Memory B cell (primary cell): ENCODE results near the gene MCF2L2.
"Not testable (repeated sequence)": the region's sequence is repeated elsewhere in the genome, so short reads cannot be mapped to it uniquely, and the experiment has no call there.

Source experiments
- ATAC-seq: fragments of 150-1000 bp; cut with Tn5 transposase; 2 replicates; pipeline ENCODE4 v1.10.0; 2021; ENCODE audit warnings: low read depth, mild to moderate bottlenecking, moderate library complexity
- DNase-seq, 2 donors: peaks; one replicate each; pipeline ENCODE4 v3.0.0; 2022; ENCODE audit warnings: low spot score in 2 of 2
- H3K27ac Mint-ChIP-seq: one replicate; pipeline ENCODE4 v1.8.0; 2022; ENCODE audit warnings: mild to moderate bottlenecking, moderate library complexity, mixed read lengths
- H3K27me3 Mint-ChIP-seq: one replicate; pipeline ENCODE4 v1.8.0; 2022; ENCODE audit warnings: mixed read lengths
- H3K36me3 Mint-ChIP-seq: one replicate; pipeline ENCODE4 v1.8.0; 2022; ENCODE audit warnings: mild to moderate bottlenecking, mixed read lengths
- H3K4me1 Mint-ChIP-seq: one replicate; pipeline ENCODE4 v1.8.0; 2022; ENCODE audit warnings: mixed read lengths
- H3K4me3 Mint-ChIP-seq: one replicate; pipeline ENCODE4 v1.8.0; 2022; ENCODE audit warnings: mild to moderate bottlenecking, moderate library complexity, mixed read lengths
- H3K9me3 Mint-ChIP-seq: one replicate; pipeline ENCODE4 v1.8.0; 2022; ENCODE audit warnings: mixed read lengths

MCF2L2 gene

GRCh38 chr3:183188895-183189462, 239.4 kb downstream of the MCF2L2 start:
- Mint-ChIP-seq H3K27me3 (peaks cover 19% of the 10 kb centered on the region), H3K27ac (no peak overlapping the region), H3K4me1 (peaks cover 2% of the 10 kb centered on the region), H3K4me3 (no peak overlapping the region), H3K36me3 (no peaks in the 10 kb centered on the region), H3K9me3 (no peaks in the 10 kb centered on the region)
- ATAC-seq, result peak; percentile 70
- no peak for DNase-seq

- peak; percentile 42 for ATAC-seq
- DNase-seq, result no peak
- H3K36me3 Mint-ChIP-seq, result no peaks in the 10 kb centered on the region
- peaks cover 2% of the 10 kb centered on the region for H3K4me1 Mint-ChIP-seq
- no peak overlapping the region for H3K4me3 Mint-ChIP-seq
- H3K27me3 Mint-ChIP-seq, result peaks cover 21% of the 10 kb centered on the region
- no peak overlapping the region for H3K27ac Mint-ChIP-seq
- no peaks in the 10 kb centered on the region for H3K9me3 Mint-ChIP-seq
These were observed 242.7 kb downstream of the MCF2L2 start for GRCh38 chr3:183185696-183186095.

- Mint-ChIP-seq H3K36me3 (no peaks in the 10 kb centered on the region), H3K9me3 (no peaks in the 10 kb centered on the region), H3K27me3 (peaks cover 26% of the 10 kb centered on the region), H3K4me1 (peaks cover 7% of the 10 kb centered on the region), H3K4me3 (no peak overlapping the region), H3K27ac (no peak overlapping the region)
- ATAC-seq, result no peak
- DNase-seq, result no peak
These were observed 245.4 kb downstream of the MCF2L2 start for GRCh38 chr3:183182732-183183610.

- H3K27ac Mint-ChIP-seq, result no peak overlapping the region
- H3K36me3 Mint-ChIP-seq, result no peaks in the 10 kb centered on the region
- peaks cover 23% of the 10 kb centered on the region for H3K27me3 Mint-ChIP-seq
- no peaks in the 10 kb centered on the region for H3K9me3 Mint-ChIP-seq
- peaks cover 7% of the 10 kb centered on the region for H3K4me1 Mint-ChIP-seq
- no peak for DNase-seq
- no peak overlapping the region for H3K4me3 Mint-ChIP-seq
- no peak for ATAC-seq
These were observed 246.3 kb downstream of the MCF2L2 start for GRCh38 chr3:183182073-183182472.

- Mint-ChIP-seq H3K27ac (no peak overlapping the region), H3K4me3 (no peak overlapping the region)
These were observed 246.8 kb downstream of the MCF2L2 start for GRCh38 chr3:183181606-183182005.

GRCh38 chr3:183180784-183181295, 247.6 kb downstream of the MCF2L2 start:
- Mint-ChIP-seq H3K27ac (no peak overlapping the region), H3K27me3 (peaks cover 30% of the 10 kb centered on the region), H3K4me1 (peaks cover 7% of the 10 kb centered on the region), H3K36me3 (no peaks in the 10 kb centered on the region), H3K4me3 (no peak overlapping the region), H3K9me3 (no peaks in the 10 kb centered on the region)
- ATAC-seq, result no peak
- no peak for DNase-seq

More at GRCh38 chr3:183181606-183182005, 246.8 kb downstream of the MCF2L2 start:
- no peaks in the 10 kb centered on the region for H3K36me3 Mint-ChIP-seq
- peaks cover 24% of the 10 kb centered on the region for H3K27me3 Mint-ChIP-seq
- ATAC-seq (no peak), DNase-seq (no peak)
- H3K4me1 Mint-ChIP-seq, result peaks cover 7% of the 10 kb centered on the region
- H3K9me3 Mint-ChIP-seq, result no peaks in the 10 kb centered on the region

- peaks cover 35% of the 10 kb centered on the region for H3K27me3 Mint-ChIP-seq
- H3K9me3 Mint-ChIP-seq, result no peaks in the 10 kb centered on the region
- no peak overlapping the region for H3K27ac Mint-ChIP-seq
- H3K4me3 Mint-ChIP-seq, result no peak overlapping the region
- no peak for ATAC-seq
- H3K4me1 Mint-ChIP-seq, result peaks cover 5% of the 10 kb centered on the region
- DNase-seq, result peak in 1 of 2 donors; percentile 8
- H3K36me3 Mint-ChIP-seq, result no peaks in the 10 kb centered on the region
These were observed 248.2 kb downstream of the MCF2L2 start for GRCh38 chr3:183180110-183180783.

GRCh38 chr3:183179550-183179908, 248.9 kb downstream of the MCF2L2 start:
- peaks cover 40% of the 10 kb centered on the region for H3K27me3 Mint-ChIP-seq
- H3K4me3 Mint-ChIP-seq, result peak overlapping the region; percentile 74
- not testable (repeated sequence) for ATAC-seq

GRCh38 chr3:183178833-183179549, 249.4 kb downstream of the MCF2L2 start:
- H3K27ac Mint-ChIP-seq, result no peak overlapping the region
- H3K27me3 Mint-ChIP-seq, result peaks cover 37% of the 10 kb centered on the region

More at GRCh38 chr3:183179550-183179908, 248.9 kb downstream of the MCF2L2 start:
- not testable (repeated sequence) for H3K36me3 Mint-ChIP-seq, H3K9me3 Mint-ChIP-seq, H3K27ac Mint-ChIP-seq, H3K4me1 Mint-ChIP-seq, DNase-seq

GRCh38 chr3:183178512-183178832, 249.9 kb downstream of the MCF2L2 start:
- Mint-ChIP-seq H3K36me3 (no peaks in the 10 kb centered on the region), H3K4me1 (peaks cover 5% of the 10 kb centered on the region), H3K9me3 (no peaks in the 10 kb centered on the region), H3K27ac (no peak overlapping the region), H3K27me3 (peaks cover 38% of the 10 kb centered on the region), H3K4me3 (no peak overlapping the region)
- ATAC-seq, result no peak
- DNase-seq, result no peak

More at GRCh38 chr3:183178833-183179549, 249.4 kb downstream of the MCF2L2 start:
- Mint-ChIP-seq H3K4me1 (peaks cover 5% of the 10 kb centered on the region), H3K36me3 (no peaks in the 10 kb centered on the region), H3K9me3 (no peaks in the 10 kb centered on the region), H3K4me3 (peak overlapping the region; percentile 37)
- ATAC-seq (peak; percentile 58), DNase-seq (peak in 1 of 2 donors; percentile 43)

- no peaks in the 10 kb centered on the region for H3K4me1 Mint-ChIP-seq
- ATAC-seq (no peak), DNase-seq (no peak)
- peaks cover 9% of the 10 kb centered on the region for H3K9me3 Mint-ChIP-seq
- H3K36me3 Mint-ChIP-seq, result peaks cover 7% of the 10 kb centered on the region
- no peak overlapping the region for H3K4me3 Mint-ChIP-seq
- H3K27ac Mint-ChIP-seq, result no peak overlapping the region
- H3K27me3 Mint-ChIP-seq, result peaks cover 50% of the 10 kb centered on the region
These were observed 256.3 kb downstream of the MCF2L2 start for GRCh38 chr3:183172051-183172639.

GRCh38 chr3:183167975-183168374, 260.4 kb downstream of the MCF2L2 start:
- not testable (repeated sequence) for H3K9me3 Mint-ChIP-seq, H3K4me3 Mint-ChIP-seq, ATAC-seq, H3K36me3 Mint-ChIP-seq, DNase-seq, H3K4me1 Mint-ChIP-seq, H3K27ac Mint-ChIP-seq
- peaks cover 30% of the 10 kb centered on the region for H3K27me3 Mint-ChIP-seq

- DNase-seq, result no peak
These were observed 264.9 kb downstream of the MCF2L2 start for GRCh38 chr3:183163563-183163962.

More at GRCh38 chr3:183163563-183163962, 264.9 kb downstream of the MCF2L2 start:
- Mint-ChIP-seq H3K9me3 (peaks cover 3% of the 10 kb centered on the region), H3K4me1 (peaks cover 15% of the 10 kb centered on the region), H3K4me3 (no peak overlapping the region), H3K36me3 (peaks cover 6% of the 10 kb centered on the region), H3K27me3 (peaks cover 22% of the 10 kb centered on the region), H3K27ac (no peak overlapping the region)
- no peak for ATAC-seq
